HG02852 (cell line): Measurements from ENCODE around the gene PACSIN2.
"Not testable (repeated sequence)": the region's sequence is repeated elsewhere in the genome, so short reads cannot be mapped to it uniquely, and the experiment has no call there.

Experiments used
- ATAC-seq: cut with Tn5 transposase; IDR thresholded peaks from one replicate; pipeline ENCODE4 v1.9.1; 2021; ENCODE audit warnings: mild to moderate bottlenecking, moderate library complexity; ENCODE audit not compliant: unreplicated experiment

Gene PACSIN2, protein sequence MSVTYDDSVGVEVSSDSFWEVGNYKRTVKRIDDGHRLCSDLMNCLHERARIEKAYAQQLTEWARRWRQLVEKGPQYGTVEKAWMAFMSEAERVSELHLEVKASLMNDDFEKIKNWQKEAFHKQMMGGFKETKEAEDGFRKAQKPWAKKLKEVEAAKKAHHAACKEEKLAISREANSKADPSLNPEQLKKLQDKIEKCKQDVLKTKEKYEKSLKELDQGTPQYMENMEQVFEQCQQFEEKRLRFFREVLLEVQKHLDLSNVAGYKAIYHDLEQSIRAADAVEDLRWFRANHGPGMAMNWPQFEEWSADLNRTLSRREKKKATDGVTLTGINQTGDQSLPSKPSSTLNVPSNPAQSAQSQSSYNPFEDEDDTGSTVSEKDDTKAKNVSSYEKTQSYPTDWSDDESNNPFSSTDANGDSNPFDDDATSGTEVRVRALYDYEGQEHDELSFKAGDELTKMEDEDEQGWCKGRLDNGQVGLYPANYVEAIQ

GRCh38 chr22:43014869-43015676 is at the start of gene PACSIN2:
TSS of gene PACSIN2 (minus strand) at chr22:43015149. CDS start at chr22:42912080, 103,069 bp downstream.
- peak; percentile 91 for ATAC-seq

DNA sequence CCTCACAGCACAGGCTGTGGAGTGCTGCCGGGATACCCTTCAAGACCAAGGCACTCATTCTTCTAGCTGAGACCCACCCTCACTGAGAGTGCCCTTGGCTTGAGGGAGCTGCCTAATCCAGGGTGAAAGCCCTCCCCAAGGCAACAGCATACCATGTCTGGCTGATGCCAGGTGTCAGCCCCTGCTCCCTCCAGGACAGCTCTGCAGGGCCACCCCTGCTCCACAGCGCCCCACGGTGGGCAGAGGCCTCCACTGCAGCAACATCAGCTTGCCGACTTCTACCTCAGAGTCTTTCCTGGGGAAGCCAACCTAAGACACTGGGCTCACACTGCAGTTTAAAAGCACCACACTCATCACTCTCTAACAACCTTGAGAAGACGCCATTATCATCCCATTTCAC is 45.2 kb upstream of the PACSIN2 start:
- ATAC-seq = no peak

GRCh38 chr22:43057641-43058040 is 42.7 kb upstream of the PACSIN2 start:
- ATAC-seq = no peak

DNA sequence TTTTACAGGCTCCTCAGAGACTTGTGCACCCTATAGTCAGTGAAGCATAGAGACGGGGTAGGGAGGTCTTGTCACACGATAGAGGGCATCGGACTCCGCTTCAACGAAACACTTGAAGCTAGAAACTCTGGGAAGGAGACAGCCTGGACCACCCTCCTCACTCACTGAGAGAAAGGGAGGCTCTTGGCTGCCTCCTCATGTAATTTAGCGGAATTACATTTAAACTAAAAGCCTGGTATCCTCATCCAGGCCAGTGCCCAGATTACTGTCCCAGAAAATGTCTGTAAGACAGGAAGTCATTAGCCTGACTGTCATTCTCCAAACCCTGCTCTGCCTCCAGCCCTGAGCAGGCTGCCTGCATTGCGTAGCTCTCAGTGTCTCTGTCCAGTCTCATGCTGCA is 38.2 kb upstream of the PACSIN2 start:
- ATAC-seq = no peak

DNA sequence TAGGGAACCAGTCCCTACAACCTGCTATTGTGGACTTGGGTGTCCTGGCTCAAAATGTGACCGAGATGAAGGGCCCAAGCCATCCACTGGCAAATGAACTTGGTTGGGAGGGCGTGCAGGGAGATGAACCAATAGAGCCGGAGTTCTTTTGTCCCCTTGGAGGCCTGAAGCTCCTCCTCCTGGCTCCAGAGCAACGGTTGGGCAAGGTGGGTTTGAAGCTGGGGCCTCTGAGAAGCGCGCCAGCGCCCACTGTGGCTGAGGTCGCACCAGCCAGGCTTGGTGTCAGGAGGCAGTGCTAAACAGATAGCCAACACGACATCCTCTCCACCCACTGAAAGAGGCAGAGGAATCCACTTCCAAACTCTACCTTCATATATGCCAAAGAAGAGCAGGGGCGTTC is 36.0 kb upstream of the PACSIN2 start:
- no peak for ATAC-seq

GRCh38 chr22:43047605-43048004 is 32.7 kb upstream of the PACSIN2 start:
- no peak for ATAC-seq

GRCh38 chr22:43044290-43044712 is 29.4 kb upstream of the PACSIN2 start:
- no peak for ATAC-seq

DNA sequence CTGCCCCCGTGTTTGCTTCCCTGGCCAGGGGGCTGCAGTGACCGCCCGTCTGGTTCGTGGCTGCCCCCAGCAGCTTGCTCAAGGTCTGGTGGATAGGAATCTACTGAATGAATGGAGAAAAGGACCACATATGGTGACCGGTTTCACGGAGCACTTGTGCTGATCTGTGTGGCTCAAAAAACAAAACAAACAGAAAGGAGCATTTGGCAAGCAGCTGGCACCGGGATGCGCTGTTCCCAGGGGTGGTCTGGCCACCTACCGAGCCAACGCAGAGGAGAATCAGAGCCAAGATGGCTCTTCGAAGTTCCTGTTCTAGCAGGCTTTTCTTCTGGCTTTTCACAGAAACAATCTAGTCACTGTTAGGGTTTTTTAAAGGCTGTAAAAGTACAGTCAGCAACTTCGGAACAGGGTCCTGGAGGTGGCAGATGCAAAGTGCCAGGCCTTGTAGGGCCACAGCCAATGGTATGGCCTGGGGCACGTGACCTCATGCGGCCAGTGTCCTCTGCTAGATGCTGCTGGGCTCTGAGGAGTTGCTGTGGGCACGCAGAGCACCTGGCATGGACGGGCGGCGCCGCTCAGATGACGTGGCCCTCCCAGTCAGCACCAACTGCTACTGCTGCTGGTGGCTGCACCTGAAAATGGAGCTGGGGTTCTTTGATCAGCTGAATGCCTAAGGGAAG is 27.3 kb upstream of the PACSIN2 start:
- no peak for ATAC-seq

DNA sequence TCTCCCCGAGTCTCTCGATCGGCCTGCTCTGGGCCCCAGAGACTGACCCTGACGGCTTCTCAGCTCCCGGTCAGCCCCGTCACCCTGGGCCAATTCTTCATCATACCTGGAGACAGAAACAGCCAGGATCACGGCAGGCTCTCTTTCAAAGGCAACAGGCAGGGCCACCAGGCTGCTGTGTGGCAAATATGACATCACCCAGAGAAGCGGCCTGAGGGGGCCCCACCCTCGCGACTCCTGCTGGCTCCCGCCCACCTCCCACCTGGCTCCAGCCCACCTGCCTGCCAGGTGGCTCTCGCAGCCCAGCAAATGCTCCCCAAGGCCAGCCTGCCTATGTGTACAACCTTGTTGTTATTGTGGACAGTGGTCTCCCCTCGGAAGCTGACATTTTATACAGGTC is 24.9 kb upstream of the PACSIN2 start:
- no peak for ATAC-seq

DNA sequence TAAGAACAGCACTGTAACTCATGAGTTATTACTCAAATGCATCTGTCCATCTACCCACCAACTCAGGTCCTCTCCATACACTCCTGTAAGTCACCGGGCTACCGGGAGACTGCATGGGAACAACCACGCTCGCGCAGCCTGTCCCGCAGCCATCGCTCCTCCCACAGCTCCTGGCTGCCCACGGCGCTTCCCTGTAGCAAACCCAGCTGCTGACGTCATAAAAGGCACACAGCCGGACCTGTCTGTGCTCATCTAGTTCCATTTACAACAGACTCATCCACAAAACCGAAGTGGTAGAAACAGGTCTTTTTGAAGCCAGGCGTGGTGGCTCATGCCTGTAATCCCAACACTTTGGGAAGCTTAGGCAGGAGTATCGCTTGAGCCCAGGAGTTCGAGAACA is 23.4 kb upstream of the PACSIN2 start:
- ATAC-seq = no peak

- no peak for ATAC-seq
Observed at GRCh38 chr22:43036282-43036829, 21.4 kb upstream of the PACSIN2 start.

DNA sequence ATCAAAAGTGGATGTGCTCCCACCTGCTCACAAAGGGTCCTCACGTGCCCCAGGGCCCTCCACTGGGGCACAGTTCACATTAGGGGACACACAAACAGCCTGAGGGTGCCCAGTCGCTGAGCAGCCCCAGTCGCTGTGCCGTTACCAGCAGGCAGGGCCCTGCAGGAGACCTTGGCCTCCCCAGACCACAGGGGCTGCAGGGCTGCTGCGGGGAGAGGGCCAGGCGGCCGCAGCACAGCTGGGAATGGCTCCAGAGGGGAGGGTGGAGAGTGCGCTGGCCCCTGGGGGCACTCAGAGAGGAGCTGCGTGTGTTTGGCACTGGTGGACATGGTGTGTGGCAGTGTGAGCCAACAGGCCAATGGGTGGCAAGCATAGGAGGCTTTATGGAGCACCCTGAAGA is 20.3 kb upstream of the PACSIN2 start:
- ATAC-seq = no peak

- ATAC-seq = no peak
Observed at GRCh38 chr22:43031617-43032016, 16.7 kb upstream of the PACSIN2 start.

- no peak for ATAC-seq
Observed at GRCh38 chr22:43018615-43019014, 3.7 kb upstream of the PACSIN2 start.

DNA sequence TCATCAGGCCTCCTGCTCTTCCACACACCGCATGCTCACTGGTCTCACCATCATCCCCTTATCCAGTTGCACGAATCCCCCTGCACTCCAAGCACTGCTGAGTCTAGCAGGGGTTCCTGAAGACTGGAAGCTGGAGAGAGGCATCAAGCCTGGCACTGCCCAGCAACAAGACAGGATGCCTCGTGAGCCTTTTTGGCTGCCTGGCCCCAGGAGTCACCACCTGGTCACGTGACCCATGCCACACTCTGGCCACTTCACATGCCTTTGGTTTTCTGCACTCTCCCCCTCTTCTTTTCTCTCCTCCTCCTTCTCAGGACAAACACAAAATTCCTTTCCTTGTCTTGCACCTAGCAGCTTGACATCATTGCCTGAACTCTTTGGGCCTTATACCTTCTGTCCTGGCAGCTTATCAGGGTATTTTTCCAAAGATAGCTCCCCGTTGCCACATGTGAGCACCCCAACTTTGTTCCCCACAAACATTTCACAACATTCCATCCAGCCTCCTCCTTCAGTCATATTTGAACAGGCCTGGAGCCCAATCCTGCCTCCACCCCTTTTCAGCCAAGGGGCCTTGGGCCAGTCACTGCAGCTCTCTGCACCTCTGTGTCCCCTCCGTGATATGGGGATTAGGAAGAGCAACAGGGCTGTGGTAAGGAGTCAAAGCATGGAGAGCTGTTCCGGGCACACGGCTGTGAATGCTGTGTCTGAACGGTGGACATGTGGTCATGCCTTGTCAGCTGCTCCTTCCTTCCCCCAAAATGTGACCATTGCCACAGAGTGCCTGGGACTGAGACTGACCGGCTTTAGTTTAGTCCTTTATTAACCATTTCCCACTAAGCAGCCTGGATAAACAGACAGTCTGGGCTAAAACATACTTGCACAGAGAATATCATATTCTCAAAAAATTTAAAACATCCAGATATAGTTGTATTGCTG is 2.8 kb upstream of the PACSIN2 start:
- no peak for ATAC-seq

DNA sequence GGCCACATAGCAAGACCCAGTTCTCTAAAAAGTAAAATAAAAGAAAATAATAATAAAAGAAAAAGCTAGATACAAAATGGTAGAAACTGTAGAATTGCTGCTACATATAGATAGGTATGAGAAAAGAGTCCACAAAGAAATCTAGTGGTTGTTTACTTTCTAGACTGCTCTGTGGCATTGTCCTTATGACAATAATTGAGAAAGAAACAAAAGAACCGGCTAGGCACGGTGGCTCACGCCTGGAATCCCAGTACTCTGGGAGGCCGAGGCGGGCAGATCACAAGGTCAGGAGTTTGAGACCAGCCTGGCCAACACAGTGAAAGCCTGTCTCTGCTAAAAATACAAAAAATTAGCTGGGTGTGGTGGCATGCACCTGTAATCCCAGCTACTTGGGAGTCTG is 1.2 kb upstream of the PACSIN2 start:
- not testable (repeated sequence) for ATAC-seq

DNA sequence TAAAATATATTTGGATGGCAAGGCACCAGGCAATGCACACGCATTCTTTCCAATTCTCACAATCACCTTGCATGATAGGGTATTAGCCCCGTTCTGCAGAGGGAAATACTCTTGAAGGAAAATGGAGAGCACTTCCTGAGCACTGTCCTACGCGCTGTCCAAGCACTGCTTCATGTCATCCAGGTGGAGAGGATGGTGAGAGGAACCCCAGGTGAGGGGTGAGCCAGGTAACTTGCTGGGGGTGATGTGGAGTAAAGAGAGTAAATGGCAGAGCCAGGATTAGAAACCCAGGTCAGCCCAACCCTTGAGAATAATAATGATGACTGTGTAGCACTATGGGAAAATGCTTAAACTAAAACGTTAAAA is 711 bp upstream of the PACSIN2 start:
- no peak for ATAC-seq

DNA sequence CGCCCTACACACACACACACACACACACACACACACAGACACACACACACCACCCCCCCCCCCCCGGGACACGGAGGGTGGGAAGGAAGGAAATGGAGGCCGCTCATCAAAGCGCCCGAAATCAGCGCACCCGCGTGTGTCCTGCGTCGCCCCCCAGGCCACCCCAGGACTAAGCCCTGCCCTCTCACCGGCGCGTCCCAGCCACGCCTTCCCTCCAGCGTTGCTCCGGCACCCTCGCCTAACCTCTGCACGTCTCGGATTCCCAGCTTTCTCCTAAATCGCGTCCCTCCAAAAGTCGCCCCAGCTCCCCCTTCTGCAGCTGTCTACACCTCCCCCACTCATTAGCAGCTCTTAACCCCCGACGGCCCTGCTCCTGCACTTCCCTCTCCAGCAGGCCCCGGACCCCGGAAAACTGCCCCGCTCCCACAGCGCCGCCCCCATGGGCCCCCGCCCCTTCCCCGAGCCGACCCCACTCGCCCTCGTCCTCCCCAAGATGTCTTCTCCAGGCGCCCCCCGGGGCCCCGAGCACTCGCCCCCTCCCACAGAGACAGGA is 557 bp downstream of the PACSIN2 start:
- ATAC-seq = no peak

GRCh38 chr22:43013355-43014315 is 1.3 kb downstream of the PACSIN2 start:
- ATAC-seq = no peak
